Gastroesophageal sphincter (tissue), 4 donors: Measurements from ENCODE around the gene KLK3. TPM values are rescaled to one million over a fixed set of nuclear protein-coding genes. Genes with fewer than 3 reads are reported as not detected.

Source experiments
- ATAC-seq: fragments of 150-250 bp; one replicate; pipeline ENCODE4 v1.9.1; 2016; ENCODE audit warnings: mild to moderate bottlenecking, moderate library complexity
- H3K27ac ChIP-seq, 4 donors: fragments of 200-600 bp; sonication (generic) in 3 of 4; 1 replicate in 3 of 4; 2 replicates in 1 of 4; pipeline ENCODE4 v1.5.1; 2016 to 2019
- H3K27me3 ChIP-seq: fragments of 200-600 bp; sonication (generic); one replicate; pipeline ENCODE4 v1.5.1; 2019
- H3K36me3 ChIP-seq, 2 donors: fragments of 200-600 bp; sonication (generic); one replicate each; pipeline ENCODE4 v1.5.1; 2019; ENCODE audit warnings: control low read depth in 1 of 2
- H3K4me1 ChIP-seq, 3 donors: fragments of 200-600 bp; sonication (generic); 1 replicate in 2 of 3; 2 replicates in 1 of 3; pipeline ENCODE4 v1.5.1; 2016 to 2019; ENCODE audit warnings: control low read depth in 2 of 3
- H3K4me3 ChIP-seq, 2 donors: fragments of 200-600 bp; sonication (generic); one replicate each; pipeline ENCODE4 v1.5.1; 2019; ENCODE audit warnings: mild to moderate bottlenecking in 1 of 2, moderate library complexity in 1 of 2
- H3K9me3 ChIP-seq, 3 donors: fragments of 200-600 bp; sonication (generic); one replicate each; pipeline ENCODE4 v1.5.1; 2017 to 2019; ENCODE audit warnings: control low read depth in 2 of 3
- EP300 ChIP-seq: sonication (generic); formaldehyde crosslinking; IDR thresholded peaks from one replicate; pipeline ENCODE4 v1.6.1; 2017; ENCODE audit warnings: antibody characterized with exemption, mild to moderate bottlenecking
- POLR2A ChIP-seq, 2 donors: fragments of 450-650 bp; IDR thresholded peaks; one replicate each; pipeline ENCODE4 v1.6.1; 2017; ENCODE audit warnings: antibody characterized with exemption in 2 of 2, mild to moderate bottlenecking in 2 of 2, moderate library complexity in 1 of 2
- POLR2AphosphoS5 ChIP-seq: sonication (generic); formaldehyde crosslinking; IDR thresholded peaks from one replicate; pipeline ENCODE4 v1.6.1; 2017; ENCODE audit warnings: antibody characterized with exemption
- WGBS, 2 donors: methylation state at CpG; one replicate each; pipeline ENCODE4 v1.1.5; 2018; ENCODE audit warnings: low coverage in 1 of 2; 5-methylcytosine and 5-hydroxymethylcytosine counted together
- total RNA-seq, 4 donors: library from RNA; depleted of rRNA; stranded (reverse); fragments of >200 nt; gene quantifications; one replicate each; pipeline ENCODE4 v1.1.0, GENCODE V29; 2016
- TF ChIP-seq, protein P1 (sequence below), 4 experiments: fragments of 200-600 bp in 2 of 4; fragments of 450-650 bp in 2 of 4; sonication (generic) in 1 of 4; IDR thresholded peaks; one replicate each; pipeline ENCODE4 v1.5.1; 2017 to 2019; ENCODE audit warnings: antibody characterized with exemption in 4 of 4, mild to moderate bottlenecking in 2 of 4, moderate library complexity in 2 of 4

Gene KLK3
- total RNA-seq, 4 donors from 2014 or later = not detected

DNA sequence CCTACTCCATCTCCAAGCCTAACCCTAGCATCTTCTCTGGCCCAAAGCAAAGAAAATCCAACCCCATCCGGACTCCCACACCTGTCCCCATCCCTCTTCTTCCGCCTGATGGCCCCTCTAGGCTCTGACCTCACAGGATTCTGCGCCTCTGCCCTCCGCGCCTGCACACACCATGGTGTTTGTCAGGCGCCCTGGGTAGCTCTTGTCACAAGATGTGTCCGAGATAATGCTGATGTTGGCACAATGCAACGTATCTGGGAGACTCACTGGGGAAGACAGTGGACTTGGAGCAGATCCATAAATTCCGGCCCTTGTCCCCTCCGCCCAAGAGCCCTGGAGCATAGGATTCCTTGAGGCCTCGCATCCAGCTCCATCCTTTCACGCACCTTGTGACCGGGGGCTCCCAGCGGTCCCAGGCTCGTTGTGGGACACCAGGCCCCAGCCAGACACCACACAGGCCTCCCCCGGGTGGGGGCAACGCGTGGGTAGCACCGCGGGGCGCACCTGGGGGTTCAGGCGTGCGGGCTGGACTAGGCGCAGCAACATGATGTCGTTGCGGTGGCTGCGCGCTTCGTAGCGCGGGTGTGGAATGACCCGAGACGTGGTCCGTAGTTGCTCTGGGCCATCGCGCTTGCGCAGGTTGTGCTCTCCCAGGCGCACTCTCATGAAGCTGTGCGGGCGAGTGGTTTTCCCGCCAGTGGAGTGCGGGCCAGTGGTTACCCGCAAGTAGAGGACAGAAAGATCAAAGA is 28.0 kb upstream of the KLK3 start:
- 79 to 84% methylated on average over 9 to 24 of the region's 43 CpGs for WGBS, 2 donors
- no peak overlapping the region for H3K27ac ChIP-seq
- H3K27me3 ChIP-seq = peaks cover 90% of the 10 kb centered on the region
- no peaks in the 10 kb centered on the region for H3K36me3 ChIP-seq
- H3K9me3 ChIP-seq = no peaks in the 10 kb centered on the region
- ATAC-seq = no peak
- no peak overlapping the region for H3K4me3 ChIP-seq
- TF ChIP-seq EP300 (no peak), POLR2A (IDR thresholded peaks at IDR 0.05) (no peak), POLR2AphosphoS5 (no peak)
- TF ChIP-seq, protein P1, sequence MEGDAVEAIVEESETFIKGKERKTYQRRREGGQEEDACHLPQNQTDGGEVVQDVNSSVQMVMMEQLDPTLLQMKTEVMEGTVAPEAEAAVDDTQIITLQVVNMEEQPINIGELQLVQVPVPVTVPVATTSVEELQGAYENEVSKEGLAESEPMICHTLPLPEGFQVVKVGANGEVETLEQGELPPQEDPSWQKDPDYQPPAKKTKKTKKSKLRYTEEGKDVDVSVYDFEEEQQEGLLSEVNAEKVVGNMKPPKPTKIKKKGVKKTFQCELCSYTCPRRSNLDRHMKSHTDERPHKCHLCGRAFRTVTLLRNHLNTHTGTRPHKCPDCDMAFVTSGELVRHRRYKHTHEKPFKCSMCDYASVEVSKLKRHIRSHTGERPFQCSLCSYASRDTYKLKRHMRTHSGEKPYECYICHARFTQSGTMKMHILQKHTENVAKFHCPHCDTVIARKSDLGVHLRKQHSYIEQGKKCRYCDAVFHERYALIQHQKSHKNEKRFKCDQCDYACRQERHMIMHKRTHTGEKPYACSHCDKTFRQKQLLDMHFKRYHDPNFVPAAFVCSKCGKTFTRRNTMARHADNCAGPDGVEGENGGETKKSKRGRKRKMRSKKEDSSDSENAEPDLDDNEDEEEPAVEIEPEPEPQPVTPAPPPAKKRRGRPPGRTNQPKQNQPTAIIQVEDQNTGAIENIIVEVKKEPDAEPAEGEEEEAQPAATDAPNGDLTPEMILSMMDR (IDR thresholded peaks at IDR 0.05) = no peak
- H3K4me1 ChIP-seq = no peaks in the 10 kb centered on the region

DNA sequence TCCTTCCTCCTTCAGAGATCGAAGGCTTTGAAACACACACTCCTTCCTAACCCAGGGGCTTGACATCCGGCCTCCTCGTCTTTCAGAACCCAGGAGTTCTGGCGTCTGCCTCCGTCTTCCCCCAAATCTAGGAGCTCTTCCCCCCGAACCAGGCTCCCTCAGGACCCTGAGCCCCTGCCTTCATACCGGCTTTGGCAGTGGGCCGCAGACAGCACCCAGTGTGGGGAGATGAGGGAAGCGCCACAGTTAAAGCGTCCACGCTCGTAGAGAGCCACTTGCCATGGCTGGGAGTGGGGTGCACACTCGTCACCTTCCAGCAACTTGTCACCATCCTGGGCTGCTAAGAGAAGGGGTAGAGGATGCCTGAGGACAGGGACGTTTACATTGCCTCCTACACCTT is 27.2 kb upstream of the KLK3 start:
- H3K27ac ChIP-seq = no peak overlapping the region
- no peaks in the 10 kb centered on the region for H3K36me3 ChIP-seq
- TF ChIP-seq, protein P1 (IDR thresholded peaks at IDR 0.05) = no peak
- TF ChIP-seq POLR2AphosphoS5 (no peak), POLR2A (IDR thresholded peaks at IDR 0.05) (no peak), EP300 (no peak)
- no peak for ATAC-seq
- H3K4me3 ChIP-seq = no peak overlapping the region
- H3K9me3 ChIP-seq = no peaks in the 10 kb centered on the region
- no peaks in the 10 kb centered on the region for H3K4me1 ChIP-seq
- peaks cover 89% of the 10 kb centered on the region for H3K27me3 ChIP-seq
- 60 to 75% methylated on average over 2 to 6 of the region's 14 CpGs for WGBS, 2 donors

DNA sequence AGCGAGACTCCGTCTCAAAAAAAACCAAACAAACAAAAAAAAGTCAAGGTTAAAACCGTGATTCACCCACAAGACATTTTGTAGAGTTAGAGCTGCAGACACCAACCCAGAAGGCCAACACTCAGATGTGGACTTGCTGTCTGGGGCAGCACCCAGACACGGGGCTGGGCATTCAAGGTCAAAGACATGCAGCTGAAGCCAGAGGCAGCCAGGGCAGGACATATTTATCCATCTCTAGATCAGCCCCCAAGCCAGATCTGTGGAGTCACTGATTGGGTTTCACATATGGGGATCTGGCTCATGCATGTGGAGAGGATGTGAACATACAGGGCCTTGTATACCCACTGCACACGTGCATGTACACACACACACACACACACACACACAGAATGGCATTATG is 24.9 kb upstream of the KLK3 start:
- TF ChIP-seq EP300 (no peak), POLR2AphosphoS5 (no peak), POLR2A (IDR thresholded peaks at IDR 0.05) (no peak)
- TF ChIP-seq, protein P1 (IDR thresholded peaks at IDR 0.05) = no peak
- 63% methylated on average over 3 of the region's 5 CpGs; no CpG with 5 or more reads in 1 of the 2 donors for WGBS, 2 donors
- H3K27ac ChIP-seq = no peak overlapping the region

DNA sequence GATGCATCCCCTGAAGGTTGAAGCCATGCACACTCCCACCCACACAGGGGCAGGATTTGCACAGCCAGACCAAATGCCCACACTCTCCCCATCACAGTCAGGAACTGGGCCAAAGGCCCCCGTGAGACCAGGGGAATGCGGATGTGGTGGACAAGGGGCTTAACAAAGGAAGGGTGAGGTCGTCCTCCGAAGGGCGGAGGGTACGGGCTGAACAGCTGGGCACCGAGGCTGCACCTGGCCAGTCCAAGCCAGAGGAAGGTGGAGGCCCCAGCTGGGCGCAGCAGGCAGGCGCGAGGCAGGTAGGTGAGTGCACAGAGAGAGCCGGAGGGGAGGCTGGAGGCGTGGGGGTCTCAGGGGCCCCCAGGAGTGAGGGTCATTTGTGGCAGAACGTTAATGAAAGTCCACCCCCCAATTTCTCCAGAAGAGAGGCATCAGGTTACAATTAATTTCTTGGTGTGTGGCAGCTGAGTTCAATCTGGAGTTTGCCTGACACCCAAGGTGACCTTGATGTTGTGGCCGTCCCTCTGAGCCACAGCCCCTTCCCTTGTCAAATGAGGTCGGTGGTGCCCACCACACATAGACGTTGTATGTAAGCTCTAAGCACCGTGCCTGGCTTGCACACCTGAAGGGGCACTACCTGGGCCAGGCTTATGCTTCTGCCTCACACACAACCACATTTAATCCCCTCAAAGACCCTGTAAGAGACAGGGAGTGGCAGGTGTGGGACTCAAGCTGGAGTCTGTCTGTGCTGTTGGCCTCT is 24.3 kb upstream of the KLK3 start:
- Histone ChIP-seq H3K27ac (no peak overlapping the region), H3K36me3 (no peaks in the 10 kb centered on the region), H3K4me1 (peaks cover 0 to 4% (median 3%) of the 10 kb centered on the region in 3 donors), H3K4me3 (no peak overlapping the region), H3K9me3 (no peaks in the 10 kb centered on the region), H3K27me3 (peaks cover 89% of the 10 kb centered on the region)
- TF ChIP-seq EP300 (no peak), POLR2A (IDR thresholded peaks at IDR 0.05) (no peak), POLR2AphosphoS5 (no peak)
- TF ChIP-seq, protein P1 (IDR thresholded peaks at IDR 0.05) = no peak
- ATAC-seq = no peak
- 10 to 26% methylated on average over 2 to 5 of the region's 17 CpGs for WGBS, 2 donors

More for the DNA sequence above, 24.9 kb upstream of the KLK3 start:
- peaks cover 89% of the 10 kb centered on the region for H3K27me3 ChIP-seq
- no peaks in the 10 kb centered on the region for H3K9me3 ChIP-seq
- H3K36me3 ChIP-seq = no peaks in the 10 kb centered on the region
- no peak overlapping the region for H3K4me3 ChIP-seq
- ATAC-seq = no peak
- no peaks in the 10 kb centered on the region for H3K4me1 ChIP-seq
